B cell (primary cell): ENCODE measurements around the gene COPS4. TPM values are rescaled to one million over a fixed set of nuclear protein-coding genes. Genes with fewer than 3 reads are reported as not detected.

Experiments used
- ATAC-seq: fragments of 200-7000 bp; cut with Tn5 transposase; one replicate; pipeline ENCODE4 v1.10.0; 2021; ENCODE audit warnings: low read depth, mild to moderate bottlenecking, moderate number of reproducible peaks, moderate library complexity
- CTCF ChIA-PET: fragments of 350-600 bp; sonication (Branson Sonifier 250); formaldehyde crosslinking; loops from one replicate; lab custom pipeline; 2021; ENCODE audit warnings: antibody characterized with exemption, inconsistent platforms; lab: Charles Lee
- POLR2A ChIA-PET: fragments of 350-600 bp; sonication (Branson Sonifier 250); formaldehyde crosslinking; loops from one replicate; lab custom pipeline; 2021; ENCODE audit warnings: antibody characterized with exemption; lab: Charles Lee
- DNase-seq: peaks from one replicate; pipeline ENCODE4 v3.0.0; 2013
- H2AFZ ChIP-seq: 2 replicates; pipeline ENCODE4 v1.6.1; 2012; ENCODE audit warnings: mild to moderate bottlenecking, low read depth, low read length; ENCODE audit not compliant: insufficient read depth, poor library complexity, severe bottlenecking
- H3K27ac ChIP-seq, 2 donors: 1 replicate in 1 of 2; 2 replicates in 1 of 2; pipeline ENCODE4 v1.5.1; 2012 to 2013; ENCODE audit warnings: low read length in 2 of 2, mild to moderate bottlenecking in 2 of 2, moderate library complexity in 1 of 2
- H3K27me3 ChIP-seq, 4 experiments: fragments of 200-600 bp in 1 of 4; sonication (generic) in 1 of 4; replicated peaks in 1 of 4; 1 replicate in 2 of 4; 2 replicates in 2 of 4; pipeline versions ENCODE4 v1.6.1 to v1.7.0; 2013 to 2016; ENCODE audit warnings: low read length in 3 of 4, mild to moderate bottlenecking in 2 of 4, mixed read lengths in 1 of 4, moderate library complexity in 1 of 4; ENCODE audit not compliant: insufficient read depth in 4 of 4, control insufficient read depth in 3 of 4; ENCODE audit errors: control extremely low read depth in 1 of 4
- H3K36me3 ChIP-seq, 2 experiments: replicated peaks in 1 of 2; 1 replicate in 1 of 2; 2 replicates in 1 of 2; pipeline versions ENCODE4 v1.6.1 to v1.7.1; 2013; ENCODE audit warnings: low read length in 1 of 2; ENCODE audit not compliant: insufficient read depth in 2 of 2, control insufficient read depth in 1 of 2; ENCODE audit errors: control extremely low read depth in 1 of 2, extremely low read depth in 1 of 2
- H3K4me1 ChIP-seq, 2 donors: fragments of 200-600 bp in 1 of 2; sonication (generic) in 1 of 2; 1 replicate in 1 of 2; 2 replicates in 1 of 2; pipeline versions ENCODE4 v1.5.1 to v1.6.1; 2013 to 2017; ENCODE audit warnings: low read length in 2 of 2; ENCODE audit not compliant: control insufficient read depth in 2 of 2, insufficient read depth in 2 of 2
- H3K4me2 ChIP-seq: replicated peaks from 2 replicates; pipeline ENCODE3; 2012; ENCODE audit warnings: mild to moderate bottlenecking, low read depth, low read length; ENCODE audit not compliant: poor library complexity, severe bottlenecking
- H3K4me3 ChIP-seq, 5 experiments: fragments of 200-600 bp in 1 of 5; sonication (generic) in 1 of 5; 1 replicate in 3 of 5; 2 replicates in 2 of 5; pipeline versions ENCODE4 v1.5.1 to v1.7.0; 2011 to 2016; ENCODE audit warnings: low read length in 4 of 5, mild to moderate bottlenecking in 4 of 5, low read depth in 2 of 5, control low read depth in 1 of 5, moderate library complexity in 1 of 5; ENCODE audit not compliant: insufficient read depth in 1 of 5; ENCODE audit errors: control extremely low read depth in 1 of 5, extremely low read depth in 1 of 5
- H3K79me2 ChIP-seq: fragments of 200-600 bp; sonication (generic); one replicate; pipeline ENCODE4 v1.6.0; 2016; ENCODE audit warnings: low read length; ENCODE audit not compliant: control insufficient read depth, insufficient read depth
- H3K9ac ChIP-seq: fragments of 200-600 bp; sonication (generic); 2 replicates; pipeline ENCODE4 v1.6.1; 2017; ENCODE audit warnings: mild to moderate bottlenecking, low read length, moderate library complexity
- H3K9me3 ChIP-seq, 3 donors: one replicate each; pipeline versions ENCODE4 v1.6.1 to v1.7.1; 2013; ENCODE audit warnings: low read length in 2 of 3; ENCODE audit not compliant: control insufficient read depth in 2 of 3, insufficient read depth in 1 of 3; ENCODE audit errors: control extremely low read depth in 1 of 3
- H4K20me1 ChIP-seq: 2 replicates; pipeline ENCODE4 v1.6.0; 2012; ENCODE audit warnings: mild to moderate bottlenecking, low read length; ENCODE audit not compliant: insufficient read depth, control insufficient read depth, poor library complexity, severe bottlenecking
- H3K27ac Mint-ChIP-seq: one replicate; pipeline ENCODE4 v1.8.0; 2021; ENCODE audit warnings: mixed read lengths
- H3K27me3 Mint-ChIP-seq: one replicate; pipeline ENCODE4 v1.8.0; 2021; ENCODE audit warnings: mixed read lengths
- H3K4me1 Mint-ChIP-seq: one replicate; pipeline ENCODE4 v1.8.0; 2021; ENCODE audit warnings: mixed read lengths
- H3K4me3 Mint-ChIP-seq: one replicate; pipeline ENCODE4 v1.8.0; 2021; ENCODE audit warnings: mixed read lengths
- H3K9me3 Mint-ChIP-seq: one replicate; pipeline ENCODE4 v1.8.0; 2022; ENCODE audit warnings: mixed read lengths; ENCODE audit not compliant: insufficient read depth
- EZH2 ChIP-seq: IDR thresholded peaks from 2 replicates; pipeline ENCODE4 v1.6.1; 2012; ENCODE audit warnings: borderline replicate concordance, low read depth, mild to moderate bottlenecking, moderate library complexity, low read length; ENCODE audit not compliant: insufficient read depth, poor library complexity, severe bottlenecking
- WGBS: methylation state at CpG from one replicate; pipeline ENCODE4 v1.1.5; 2013; ENCODE audit warnings: missing lambda C conversion rate; ENCODE audit not compliant: insufficient coverage; 5-methylcytosine and 5-hydroxymethylcytosine counted together
- intact Hi-C: fragments of 100-400 bp; cut with micrococcal nuclease; formaldehyde crosslinking; loops from one replicate; pipeline ENCODE4 v1.10.0; 2022
- polyA plus RNA-seq: library from polyadenylated mRNA; depleted of rRNA; stranded (reverse); fragments of >200 nt; gene quantifications from 2 replicates; pipeline ENCODE4 v1.2.3, GENCODE V29; 2012
- total RNA-seq, 2 donors: library from RNA; stranded (reverse); fragments of 120-200 nt in 1 of 2; gene quantifications; 1 replicate in 1 of 2; 2 replicates in 1 of 2; pipeline versions ENCODE4 v1.2.3 to v1.2.4, GENCODE V29; 2013 to 2022
- TF ChIP-seq, protein P1 (sequence below): fragments of 200-600 bp; IDR thresholded peaks from one replicate; pipeline ENCODE4 v1.8.0; 2022; ENCODE audit warnings: antibody characterized with exemption, mild to moderate bottlenecking

Gene COPS4
- total and polyA plus RNA-seq, 2 donors (not counting 1 experiment from before 2014, with no cell fraction given) = 12.0 to 24.5 TPM

DNA sequence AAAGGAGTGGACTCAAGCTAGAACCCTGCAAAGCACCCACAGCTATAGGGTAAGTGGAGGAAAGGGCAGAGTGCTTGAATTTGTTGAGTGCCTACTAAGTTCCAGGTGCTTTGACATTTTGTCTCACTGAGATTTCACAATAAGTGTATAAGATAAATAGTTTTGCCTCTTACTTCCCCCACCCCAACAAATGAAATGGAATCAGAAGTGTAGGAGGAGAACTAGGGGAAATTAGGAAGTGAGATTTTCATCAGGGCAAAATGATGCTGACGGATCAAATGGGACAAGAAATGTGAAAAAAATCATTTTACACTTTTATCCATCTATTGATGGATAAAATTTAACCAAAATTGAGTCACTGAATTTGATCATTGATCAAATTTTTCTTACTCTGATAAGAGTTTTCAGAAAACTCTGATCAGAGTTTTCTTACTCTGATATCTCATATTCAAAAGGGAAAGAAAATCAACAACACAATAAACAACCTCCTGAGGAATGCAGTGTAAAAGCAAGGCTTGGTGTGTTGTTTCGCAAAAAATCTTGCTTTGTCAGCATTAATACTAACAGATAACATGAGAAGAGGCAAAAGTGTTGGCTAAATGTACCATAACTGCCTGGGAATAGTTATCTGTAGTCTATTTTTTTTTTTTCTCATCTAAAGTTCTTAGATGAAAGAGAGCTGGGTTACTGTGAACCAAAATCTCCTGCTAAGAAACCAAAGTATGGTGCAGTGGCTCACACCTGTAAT is 54.6 kb downstream of the COPS4 start:
- H3K27ac ChIP-seq = peak overlapping the region in 1 of 2 donors; percentile 69
- H3K9me3 ChIP-seq = no peaks in the 10 kb centered on the region
- no peak for DNase-seq
- H3K79me2 ChIP-seq = peaks cover 9% of the 10 kb centered on the region
- CTCF ChIA-PET = interaction anchor here (1.9 to 4.6 kb wide), 2 partner anchors 21 to 171 kb away, joined by 10 to 18 read pairs; no protein-coding TSS in a partner anchor
- Mint-ChIP-seq H3K4me3 (no peak overlapping the region), H3K27ac (peak overlapping the region; percentile 71), H3K27me3 (no peaks in the 10 kb centered on the region), H3K4me1 (peaks cover 26% of the 10 kb centered on the region), H3K9me3 (no peaks in the 10 kb centered on the region)
- WGBS = no CpG with 5 or more reads among the region's 2 CpGs
- intact Hi-C loops = no loop called here
- H3K9ac ChIP-seq = no peak overlapping the region
- H3K4me1 ChIP-seq = peaks cover 6 to 13% of the 10 kb centered on the region in 2 donors
- H2AFZ ChIP-seq = no peak overlapping the region
- no peak overlapping the region for H3K4me3 ChIP-seq
- POLR2A ChIA-PET = no interaction called here
- H3K4me2 ChIP-seq = no peak overlapping the region
- no peak for ATAC-seq
- no peak for TF ChIP-seq EZH2
- TF ChIP-seq, protein P1, sequence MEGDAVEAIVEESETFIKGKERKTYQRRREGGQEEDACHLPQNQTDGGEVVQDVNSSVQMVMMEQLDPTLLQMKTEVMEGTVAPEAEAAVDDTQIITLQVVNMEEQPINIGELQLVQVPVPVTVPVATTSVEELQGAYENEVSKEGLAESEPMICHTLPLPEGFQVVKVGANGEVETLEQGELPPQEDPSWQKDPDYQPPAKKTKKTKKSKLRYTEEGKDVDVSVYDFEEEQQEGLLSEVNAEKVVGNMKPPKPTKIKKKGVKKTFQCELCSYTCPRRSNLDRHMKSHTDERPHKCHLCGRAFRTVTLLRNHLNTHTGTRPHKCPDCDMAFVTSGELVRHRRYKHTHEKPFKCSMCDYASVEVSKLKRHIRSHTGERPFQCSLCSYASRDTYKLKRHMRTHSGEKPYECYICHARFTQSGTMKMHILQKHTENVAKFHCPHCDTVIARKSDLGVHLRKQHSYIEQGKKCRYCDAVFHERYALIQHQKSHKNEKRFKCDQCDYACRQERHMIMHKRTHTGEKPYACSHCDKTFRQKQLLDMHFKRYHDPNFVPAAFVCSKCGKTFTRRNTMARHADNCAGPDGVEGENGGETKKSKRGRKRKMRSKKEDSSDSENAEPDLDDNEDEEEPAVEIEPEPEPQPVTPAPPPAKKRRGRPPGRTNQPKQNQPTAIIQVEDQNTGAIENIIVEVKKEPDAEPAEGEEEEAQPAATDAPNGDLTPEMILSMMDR = no peak
- H3K27me3 ChIP-seq = no peaks in the 10 kb centered on the region
- peaks cover 17 to 86% of the 10 kb centered on the region in 2 experiments for H3K36me3 ChIP-seq
- peaks cover 25% of the 10 kb centered on the region for H4K20me1 ChIP-seq

DNA sequence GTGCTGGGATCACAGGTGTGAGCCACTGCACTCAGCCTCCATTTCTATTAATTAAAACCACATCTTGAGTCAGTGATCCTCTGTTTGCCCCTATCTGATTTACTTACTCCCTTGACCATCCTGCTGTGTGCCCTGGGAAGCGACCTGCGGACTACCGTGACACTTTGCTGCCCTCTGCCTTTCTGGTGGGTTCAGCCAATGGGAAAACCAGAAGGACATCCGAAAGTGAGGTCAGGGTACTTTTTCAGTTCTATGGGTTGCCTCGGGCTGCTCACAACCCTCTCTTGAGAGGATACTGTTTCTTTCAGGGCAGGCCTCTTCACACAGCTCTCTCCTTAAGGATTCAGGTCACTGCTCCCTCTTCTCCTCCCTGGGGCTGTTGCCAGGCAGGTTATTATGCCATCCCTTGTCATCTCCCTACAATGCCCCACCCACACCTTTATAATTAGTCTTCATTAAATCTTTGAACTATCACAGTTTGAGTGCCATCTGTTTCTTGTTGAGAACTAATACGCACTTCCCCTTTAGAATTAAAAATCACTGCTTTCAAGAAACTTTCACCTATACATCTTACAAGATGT is 58.2 kb downstream of the COPS4 start:
- Histone ChIP-seq H2AFZ (no peak overlapping the region), H3K27me3 (no peaks in the 10 kb centered on the region), H3K4me3 (no peak overlapping the region), H3K27ac (peak overlapping the region in 1 of 2 donors; percentile 58), H3K36me3 (peaks cover 21 to 97% of the 10 kb centered on the region in 2 experiments), H3K4me2 (no peak overlapping the region), H3K79me2 (peaks cover 39% of the 10 kb centered on the region), H3K4me1 (peaks cover 0 to 5% of the 10 kb centered on the region in 2 donors), H3K9me3 (no peaks in the 10 kb centered on the region), H3K9ac (no peak overlapping the region), H4K20me1 (peaks cover 56% of the 10 kb centered on the region)
- POLR2A ChIA-PET = interaction anchor here (1.0 to 1.6 kb wide), 3 partner anchors 10 to 80 kb away, joined by 3 to 16 read pairs (median 4); no protein-coding TSS in a partner anchor
- Mint-ChIP-seq H3K27me3 (no peaks in the 10 kb centered on the region), H3K9me3 (no peaks in the 10 kb centered on the region), H3K27ac (peak overlapping the region; percentile 80), H3K4me3 (no peak overlapping the region), H3K4me1 (peaks cover 29% of the 10 kb centered on the region)
- DNase-seq (no peak), ATAC-seq (no peak)
- WGBS = 100% methylated on average over 5 of the region's 6 CpGs
- CTCF ChIA-PET = interaction anchor here (0.9 to 4.6 kb wide), 8 partner anchors 8 to 168 kb away, joined by 3 to 18 read pairs (median 4); no protein-coding TSS in a partner anchor
- no peak for TF ChIP-seq EZH2
- TF ChIP-seq, protein P1 = no peak
- intact Hi-C loops = no loop called here
